Stimulated activated CD4-positive, alpha-beta T cell treated with anti-CD3 and anti-CD28 coated beads, Interleukin-1b, Interleukin-23, amount 100 ng/mL, for 24 hours (primary cell): ENCODE data around the gene KCND2.

Source experiments
- DNase-seq, 4 experiments: peaks; one replicate each; pipeline ENCODE4 v3.0.0-alpha.2; 2020; ENCODE audit warnings: low read depth in 4 of 4, low spot score in 1 of 4

The KCND2 gene

DNA sequence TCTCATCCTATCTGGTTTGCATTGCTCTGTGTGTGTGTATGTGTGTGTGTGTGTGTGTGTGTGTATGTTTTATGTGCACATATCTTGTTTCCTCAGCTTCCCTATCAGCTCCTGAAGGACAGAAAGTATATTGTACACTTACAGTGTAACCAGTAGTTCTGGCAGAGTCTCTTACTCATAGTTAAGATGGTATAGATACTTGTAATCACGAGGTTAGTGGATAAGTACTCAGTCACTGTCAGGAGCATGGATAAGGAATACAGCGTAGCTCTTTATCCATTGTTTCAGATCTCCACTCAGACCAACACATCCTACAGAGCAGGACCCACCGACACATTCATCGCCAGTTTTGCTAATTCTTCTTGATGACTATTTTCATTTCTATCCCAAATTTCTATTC, 309.9 kb downstream of the KCND2 start:
- DNase-seq = no peak

DNA sequence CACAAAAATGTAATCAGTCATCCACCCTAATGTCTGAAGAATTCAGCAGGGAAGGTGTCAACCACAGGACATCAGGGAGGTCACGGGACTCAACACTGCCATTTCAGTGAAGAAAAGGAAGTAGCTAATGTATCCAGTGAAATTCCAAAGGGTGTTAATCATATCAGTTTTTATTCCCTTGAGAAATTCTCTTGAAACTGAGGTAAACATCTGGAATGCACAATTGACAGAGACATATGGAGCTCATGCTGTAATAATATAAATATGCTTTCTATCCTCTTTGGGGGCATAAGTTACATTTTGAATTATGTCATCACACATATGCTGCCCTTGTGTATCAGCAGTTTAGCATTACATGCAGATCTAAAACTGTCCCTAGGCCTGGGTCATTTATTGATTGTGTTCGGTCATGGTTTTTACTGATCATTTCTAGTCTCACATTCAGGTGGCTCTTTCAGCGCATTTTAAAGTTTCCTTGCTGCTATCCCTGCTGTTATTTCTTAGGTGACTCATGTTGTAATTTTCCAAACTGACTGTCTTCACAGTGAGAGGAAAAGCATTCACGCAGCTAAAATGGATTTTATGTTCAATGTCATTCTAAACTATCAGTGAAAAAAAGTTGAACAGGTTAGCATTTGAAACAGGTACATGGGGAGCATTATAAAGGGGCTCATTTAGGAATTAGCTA, 311.1 kb downstream of the KCND2 start:
- no peak for DNase-seq

DNA sequence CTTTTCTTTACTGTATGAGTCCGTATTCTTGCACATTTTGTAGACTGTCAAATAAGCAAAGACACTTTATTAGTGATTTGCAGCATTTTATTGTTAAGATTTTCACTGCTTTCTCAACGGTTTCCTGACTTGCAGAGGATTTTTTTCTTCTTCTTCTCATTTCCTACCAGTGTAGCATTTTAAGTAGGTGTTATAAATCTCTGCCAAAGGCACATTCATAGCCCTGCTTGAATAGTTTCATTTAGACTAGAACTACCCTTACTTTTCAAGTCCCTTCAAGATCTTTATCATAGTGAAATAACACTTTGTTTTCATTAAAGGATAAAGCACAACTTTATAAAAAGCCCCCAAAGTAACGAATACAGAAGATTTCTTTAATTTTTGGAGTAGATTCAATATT, 313.6 kb downstream of the KCND2 start:
- no peak for DNase-seq

DNA sequence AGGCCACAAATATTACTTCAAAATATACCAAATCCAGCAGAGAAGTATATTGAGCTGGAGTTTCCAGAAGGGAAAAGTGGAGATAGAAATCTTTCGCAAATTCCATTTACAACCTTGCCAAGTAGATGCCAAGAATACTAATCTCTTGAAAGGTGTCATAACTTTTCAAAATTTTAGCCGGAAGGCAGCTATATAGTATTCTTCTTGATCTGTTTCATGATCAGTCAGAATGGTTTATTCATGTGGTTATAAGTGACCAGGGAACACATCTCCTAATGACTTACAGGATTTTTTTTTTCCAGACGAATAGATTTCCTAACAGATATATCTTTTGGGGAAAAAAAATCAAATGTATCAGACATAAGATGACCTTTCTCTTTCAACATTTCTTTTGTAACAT, 314.3 kb downstream of the KCND2 start:
- no peak for DNase-seq

DNA sequence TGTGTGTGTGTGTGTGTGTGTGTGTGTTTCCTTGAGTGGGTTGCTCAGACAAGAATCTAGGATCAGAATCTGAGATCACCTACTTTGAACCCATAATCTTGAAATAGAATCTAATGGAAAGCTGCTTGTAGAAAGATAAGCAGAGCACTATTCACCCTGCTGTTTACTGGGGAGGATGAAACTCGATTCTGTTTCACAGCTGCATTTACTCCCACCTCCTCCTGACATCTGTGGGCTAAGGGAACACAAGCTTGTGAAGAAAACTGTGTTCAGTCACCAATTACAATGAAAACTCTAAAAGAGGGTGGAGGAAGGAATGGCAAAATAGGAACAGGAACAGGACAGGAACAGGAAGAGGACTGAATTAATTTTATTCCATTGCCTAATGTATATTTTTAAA, 315.4 kb downstream of the KCND2 start:
- no peak for DNase-seq

DNA sequence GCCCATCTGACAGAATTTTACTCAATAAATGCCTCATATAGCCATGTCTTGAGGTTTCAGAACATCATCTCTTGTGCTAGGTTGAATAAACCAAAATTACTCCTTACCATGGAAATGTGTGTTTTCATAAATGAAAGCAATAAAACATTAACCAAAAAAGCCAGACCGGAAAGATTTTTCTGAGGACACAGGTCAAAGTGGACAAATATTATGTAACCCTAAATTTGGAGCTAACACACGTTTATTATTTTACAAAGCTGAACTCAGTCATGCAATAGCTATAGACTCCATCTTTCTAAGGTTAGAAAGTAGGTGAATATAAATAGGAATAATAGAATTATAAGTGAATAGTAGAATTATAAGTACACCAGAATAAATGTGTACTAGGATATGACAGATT, 315.9 kb downstream of the KCND2 start:
- no peak for DNase-seq

DNA sequence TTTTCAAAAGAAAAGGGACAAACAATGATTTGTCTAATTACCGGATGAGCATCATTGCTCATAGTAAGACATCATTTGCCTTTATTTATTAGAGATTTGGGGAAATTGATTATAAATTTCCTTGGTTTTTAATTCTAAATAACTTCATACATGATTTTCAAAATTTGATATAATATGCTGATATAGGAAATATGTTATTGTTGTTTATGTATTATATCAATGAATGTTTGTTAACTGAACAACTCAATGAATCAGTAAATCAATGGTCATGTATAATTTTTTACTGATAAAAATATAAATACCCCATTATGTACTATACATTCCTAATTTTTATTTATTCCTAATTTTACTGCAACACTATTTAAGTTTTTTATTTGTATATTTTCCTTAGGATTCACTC, 327.6 kb downstream of the KCND2 start:
- no peak for DNase-seq

DNA sequence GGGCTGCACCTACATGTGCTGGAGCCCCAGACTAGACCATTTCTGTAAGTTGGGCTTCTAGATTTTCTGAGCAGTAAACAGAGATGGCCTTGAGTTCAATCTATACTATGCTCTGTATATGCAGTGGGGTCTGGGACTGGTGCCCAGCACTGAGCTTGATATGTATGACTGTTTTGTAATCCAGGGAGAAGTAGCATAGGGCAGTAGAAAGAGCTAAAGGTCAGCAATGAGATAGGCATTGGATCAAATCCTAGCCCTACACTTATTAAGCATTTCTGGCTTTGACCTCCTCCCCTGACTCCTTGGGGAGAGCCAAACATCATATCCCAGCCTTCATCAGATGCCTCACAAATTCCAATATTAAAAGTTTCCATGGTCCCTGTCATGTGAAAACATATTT, 330.4 kb downstream of the KCND2 start:
- DNase-seq = no peak

DNA sequence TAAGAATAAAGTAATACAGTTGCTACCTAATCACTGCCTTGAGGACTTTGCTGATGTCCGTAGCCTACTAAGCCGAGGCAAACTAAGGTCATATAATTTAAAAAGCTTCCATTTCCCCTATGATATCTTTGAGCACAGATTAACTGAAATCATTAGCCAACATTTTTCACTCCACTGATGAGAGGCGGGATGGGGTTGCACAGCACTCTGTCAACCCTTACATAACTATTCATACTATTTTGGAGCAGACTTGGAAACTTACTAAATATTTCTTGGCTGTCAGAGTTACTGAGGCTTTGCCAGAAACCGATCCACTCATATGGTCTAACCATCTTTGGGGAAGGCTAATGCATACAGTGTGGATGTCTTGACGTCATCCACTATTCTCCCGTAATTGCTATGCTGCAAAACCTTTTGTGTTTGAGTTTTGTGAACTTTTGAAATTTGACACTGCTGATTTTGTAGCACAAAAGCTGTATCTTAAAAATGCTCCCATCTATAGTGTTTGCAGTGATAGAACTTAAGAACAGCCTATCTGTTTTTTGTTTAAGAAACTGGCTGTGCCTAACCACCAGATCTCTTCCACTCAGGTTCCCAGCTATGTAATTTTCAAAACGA, 336.3 kb downstream of the KCND2 start:
- no peak for DNase-seq

DNA sequence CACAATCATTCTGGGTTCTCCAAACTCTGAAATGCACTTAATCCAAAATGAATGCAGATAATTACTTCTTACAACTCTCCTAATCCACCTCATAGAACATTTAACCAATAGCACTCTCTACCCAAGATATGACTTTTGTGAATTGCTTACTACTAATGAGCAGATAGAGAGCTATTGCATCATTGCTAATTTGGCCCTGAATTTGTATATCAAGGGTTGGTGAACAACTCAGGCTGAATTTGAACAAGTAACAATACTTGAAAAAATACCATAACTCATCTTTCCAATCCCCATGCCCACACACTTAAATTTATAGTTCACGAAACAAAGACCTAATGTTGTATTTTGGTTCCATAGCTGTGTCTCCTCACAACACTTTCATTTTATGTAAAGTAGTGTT, 339.0 kb downstream of the KCND2 start:
- DNase-seq = no peak

DNA sequence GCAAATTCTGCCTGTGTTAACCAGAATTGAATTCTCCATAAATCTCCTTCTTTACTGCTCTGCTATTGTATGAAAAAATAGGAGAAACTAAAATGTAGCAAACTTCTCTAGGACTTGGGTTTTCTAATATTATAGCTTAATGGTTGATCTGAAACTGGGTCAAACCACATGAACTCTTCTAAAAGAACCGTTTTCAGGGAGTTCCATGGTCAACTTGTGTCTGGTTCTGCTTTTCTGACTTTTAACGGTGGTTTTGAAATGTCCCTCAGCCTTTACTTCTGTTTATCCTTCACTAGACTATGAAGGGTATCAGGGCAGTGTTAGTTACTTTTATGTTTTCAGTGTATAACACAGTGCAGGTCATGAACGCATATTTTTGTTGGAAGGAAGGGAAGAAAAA, 342.7 kb downstream of the KCND2 start:
- no peak for DNase-seq

DNA sequence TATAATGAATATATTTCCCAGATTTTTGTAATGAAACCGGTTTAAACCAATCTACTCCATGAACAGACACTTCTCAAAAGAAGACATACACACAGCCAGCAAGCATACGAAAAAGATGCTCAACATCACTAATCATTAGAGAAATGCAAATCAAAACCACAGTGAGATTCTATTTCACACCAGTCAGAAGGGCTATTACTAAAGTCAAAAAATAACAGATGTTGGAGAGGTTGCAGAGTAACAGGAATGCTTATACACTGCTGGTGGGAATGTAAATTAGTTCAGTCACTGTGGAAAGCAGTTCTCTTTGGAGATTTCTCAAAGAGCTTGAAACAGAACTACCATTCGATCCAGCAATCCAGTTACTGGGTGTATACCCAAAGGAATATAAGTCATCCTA, 344.3 kb downstream of the KCND2 start:
- no peak for DNase-seq

DNA sequence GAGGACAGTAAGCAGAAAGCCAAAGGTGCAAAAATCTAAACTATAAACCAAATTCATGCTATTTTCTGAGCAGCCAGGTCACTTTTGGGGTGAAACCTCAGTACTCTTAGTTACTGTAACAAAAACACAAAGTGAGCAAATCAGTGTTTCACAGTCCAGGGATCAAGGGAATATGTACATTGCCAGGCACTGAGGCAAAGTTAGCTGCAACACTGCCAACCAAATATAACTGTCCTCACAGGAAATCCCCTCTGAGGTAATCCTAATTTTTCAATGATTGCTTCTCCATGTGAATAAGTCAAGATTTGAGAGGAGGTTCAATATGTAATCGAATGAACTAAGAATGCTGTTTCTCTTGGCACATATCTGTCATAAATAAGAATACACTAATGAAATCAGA, 355.3 kb downstream of the KCND2 start:
- DNase-seq = no peak

DNA sequence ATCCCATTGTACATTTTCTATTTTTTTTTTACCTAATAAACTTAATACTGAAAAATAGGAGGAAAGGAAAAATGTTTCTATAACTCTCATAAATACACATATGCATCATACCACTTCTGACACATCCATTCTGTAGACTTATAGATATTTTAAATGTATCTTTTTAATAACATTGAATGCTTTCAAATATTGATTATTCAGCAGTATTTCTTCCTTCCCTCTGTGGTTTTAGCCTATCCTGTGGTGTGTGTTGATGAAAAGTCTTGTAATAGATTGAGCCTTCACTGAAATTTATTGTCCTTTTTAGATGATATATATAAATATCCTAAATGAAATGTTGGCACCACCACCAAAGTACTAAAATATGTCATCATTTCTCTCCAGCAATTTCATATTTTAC, 366.9 kb downstream of the KCND2 start:
- DNase-seq = no peak

DNA sequence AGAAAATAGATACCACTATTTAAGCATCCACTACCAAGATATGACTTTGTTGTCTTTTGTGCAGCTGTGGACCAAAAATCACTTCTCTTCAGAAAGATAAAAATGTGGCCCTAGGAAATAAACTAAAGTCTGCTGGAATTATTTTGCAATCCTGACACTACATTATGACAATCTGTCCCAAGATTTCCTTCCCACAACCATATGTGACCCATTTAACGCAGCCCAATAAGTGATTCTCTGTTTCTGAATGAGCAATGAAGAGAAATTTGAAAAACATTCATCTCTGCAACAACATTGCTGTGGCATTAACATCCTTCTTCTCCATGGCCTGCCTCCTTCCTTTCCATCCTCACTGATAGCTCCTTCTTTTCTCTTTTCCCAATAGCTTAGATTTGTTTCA, 373.0 kb downstream of the KCND2 start:
- DNase-seq = no peak

DNA sequence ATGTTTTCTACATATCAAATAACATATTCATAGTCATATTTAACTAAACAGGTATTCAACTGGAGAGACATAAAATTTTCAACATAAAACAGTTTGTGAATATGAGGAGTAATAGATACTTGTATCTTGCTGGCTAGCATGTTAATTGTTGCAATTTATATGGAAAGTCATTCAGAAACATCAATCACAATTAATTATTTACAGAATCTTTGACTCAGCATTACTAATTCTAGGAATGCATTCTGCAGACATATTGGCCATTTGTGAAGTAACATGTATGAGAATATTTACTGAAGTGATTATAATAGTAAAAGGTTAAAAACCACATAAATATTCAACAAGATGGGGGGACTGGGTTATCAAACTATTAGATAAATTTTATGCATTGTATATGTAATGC, 381.3 kb downstream of the KCND2 start:
- no peak for DNase-seq

DNA sequence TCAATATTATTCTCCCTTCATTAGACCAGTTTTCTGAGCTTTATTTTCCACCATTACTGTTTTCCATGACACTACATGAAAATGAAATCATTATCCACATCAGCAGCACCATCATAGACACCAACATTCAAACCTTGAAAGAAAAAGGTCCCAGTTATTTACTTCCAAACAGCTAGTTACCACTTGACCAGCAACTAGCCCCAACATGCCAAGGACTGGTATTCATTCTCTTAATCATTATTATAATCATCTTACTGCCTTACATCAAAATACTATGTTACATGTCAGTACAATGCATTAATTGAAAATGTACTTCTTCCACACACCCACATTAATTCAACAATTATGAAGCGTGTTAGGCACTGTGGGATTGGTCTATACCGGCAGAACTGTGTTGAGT, 385.5 kb downstream of the KCND2 start:
- no peak for DNase-seq

DNA sequence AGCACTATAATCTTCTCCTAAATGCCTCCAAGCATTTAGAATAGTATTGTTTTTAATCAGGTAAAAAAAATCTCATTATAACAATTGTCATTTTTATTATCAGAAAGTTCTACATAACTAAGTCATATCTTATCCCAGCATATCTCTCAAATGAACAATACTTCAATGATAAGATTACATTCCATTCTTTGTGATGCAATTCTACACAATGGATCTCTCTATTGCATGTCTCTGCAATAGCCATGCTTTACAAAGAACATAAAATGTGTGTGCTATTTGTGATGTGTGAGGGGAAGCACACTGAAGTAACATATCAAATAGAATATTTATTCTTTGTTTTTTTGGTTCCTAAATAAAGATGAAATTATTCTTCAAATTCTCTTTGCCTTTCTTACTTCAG, 389.3 kb downstream of the KCND2 start:
- DNase-seq = no peak

DNA sequence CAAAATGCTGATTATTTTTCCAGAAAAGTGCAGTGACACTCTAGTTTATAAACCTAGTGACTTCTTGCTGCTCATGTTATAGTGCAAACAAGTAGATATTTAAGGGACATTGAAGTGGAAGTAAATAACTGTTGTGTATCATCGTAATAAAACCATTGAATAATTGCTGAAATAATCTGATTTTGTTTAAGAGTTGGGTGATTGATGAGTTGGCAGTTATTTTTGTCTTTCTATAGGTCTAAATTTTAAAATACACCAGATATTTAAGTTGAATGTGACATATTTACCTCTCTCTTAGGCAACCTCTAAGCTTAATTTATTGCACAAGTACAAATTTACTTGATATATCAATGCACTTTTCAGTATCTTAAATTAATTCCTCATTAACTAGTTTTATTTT, 392.1 kb downstream of the KCND2 start:
- no peak for DNase-seq

DNA sequence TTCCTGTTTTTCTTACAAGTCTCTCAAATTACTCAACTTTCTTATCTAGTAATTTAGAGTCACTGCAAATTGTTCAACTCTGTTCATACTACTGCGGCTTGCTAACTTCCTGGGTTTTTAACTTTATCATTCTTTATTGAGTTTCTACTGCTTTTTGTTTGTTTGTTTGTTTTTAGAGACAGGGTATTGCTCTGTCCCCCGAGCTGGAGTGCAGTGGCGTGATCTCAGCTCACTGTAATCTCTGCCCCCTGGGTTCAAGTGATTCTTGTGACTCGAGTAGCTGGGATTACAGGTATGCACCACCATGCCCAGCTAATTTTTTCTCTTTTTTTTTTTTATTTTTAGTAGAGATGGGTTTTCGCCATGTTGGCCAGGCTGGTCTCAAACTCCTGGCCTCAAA, 402.1 kb downstream of the KCND2 start:
- DNase-seq = no peak

DNA sequence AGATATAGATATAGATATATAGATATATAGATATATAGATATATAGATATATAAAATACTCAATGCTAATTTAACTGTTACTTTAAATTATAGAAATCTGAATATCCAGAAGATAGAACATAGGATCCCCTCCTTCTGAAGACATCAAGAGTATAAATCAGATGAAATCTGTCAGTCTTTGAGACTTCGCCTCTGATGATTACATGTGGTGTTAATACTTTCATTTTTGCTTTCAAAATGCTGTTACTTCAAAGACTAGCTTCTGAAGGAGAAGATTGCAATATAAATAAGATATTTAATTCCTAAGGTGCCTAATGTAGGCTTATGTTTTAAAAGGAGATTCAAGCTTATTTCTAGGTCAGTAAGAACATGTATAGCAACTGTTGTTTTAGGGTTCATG, 404.6 kb downstream of the KCND2 start:
- no peak for DNase-seq

DNA sequence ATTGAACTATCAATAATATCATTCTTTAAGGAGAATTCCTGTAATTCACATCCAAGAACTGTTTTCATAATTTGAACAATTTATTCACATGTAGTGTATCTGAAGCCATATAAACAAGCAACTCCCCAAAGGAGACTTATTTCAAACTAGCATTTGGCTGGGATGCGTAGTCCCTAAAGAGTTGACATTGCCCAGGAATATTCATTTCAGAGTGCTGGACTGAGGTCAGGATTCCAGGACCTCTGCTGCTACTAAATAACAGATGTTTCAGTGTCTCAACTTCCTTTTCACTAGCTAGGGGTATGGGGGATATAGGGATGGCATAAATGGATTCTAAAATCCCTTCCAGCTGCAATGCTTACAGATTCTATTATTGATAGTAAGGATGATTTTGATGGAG, 408.0 kb downstream of the KCND2 start:
- DNase-seq = no peak

DNA sequence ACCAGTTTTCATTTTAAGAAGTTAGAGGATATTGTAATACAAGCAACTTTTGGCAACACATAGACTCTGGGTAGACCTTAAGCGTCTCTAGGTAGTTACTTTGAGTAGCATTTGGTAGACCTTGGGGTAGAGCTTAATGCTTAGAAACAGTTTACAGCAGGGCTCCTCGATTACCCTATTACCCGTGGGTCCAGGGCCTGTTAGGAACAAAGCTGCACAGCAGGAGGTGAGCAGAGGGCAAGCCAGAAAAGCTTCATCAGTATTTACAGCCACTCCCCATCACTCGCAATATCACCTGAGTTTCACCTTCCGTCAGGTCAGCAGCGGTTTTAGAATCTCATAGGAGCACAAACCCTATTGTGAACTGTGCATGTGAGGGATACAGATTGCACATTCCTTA, 411.5 kb downstream of the KCND2 start:
- no peak for DNase-seq
